ENCODE results near the gene PPP2R1B.

The PPP2R1B gene

GRCh38 chr11:111691741-111692140, 74.4 kb downstream of the PPP2R1B start:
- peaks cover 32% of the 10 kb centered on the region for H3K4me1 Mint-ChIP-seq
- peak overlapping the region; percentile 84 to 93 (median 92) for H3K27ac Mint-ChIP-seq
- no peak for TF ChIP-seq CTCF (IDR thresholded peaks at IDR 0.05; ENCODE audit: unreplicated experiment in 3 of 3)
- H3K9me3 Mint-ChIP-seq, result no peaks in the 10 kb centered on the region
- no peak overlapping the region for H3K4me3 Mint-ChIP-seq
- peaks cover 31% of the 10 kb centered on the region for H3K36me3 Mint-ChIP-seq (ENCODE audit: low read depth)
- H3K27me3 Mint-ChIP-seq (ENCODE audit: low read depth), result no peaks in the 10 kb centered on the region

- Mint-ChIP-seq H3K4me3 (no peak overlapping the region), H3K27ac (peak overlapping the region; percentile 84 to 93 (median 92)), H3K9me3 (no peaks in the 10 kb centered on the region), H3K36me3 (ENCODE audit: low read depth) (peaks cover 33% of the 10 kb centered on the region), H3K4me1 (peaks cover 27% of the 10 kb centered on the region), H3K27me3 (ENCODE audit: low read depth) (no peaks in the 10 kb centered on the region)
- no peak for TF ChIP-seq CTCF (IDR thresholded peaks at IDR 0.05; ENCODE audit: unreplicated experiment in 3 of 3)
These were observed 75.0 kb downstream of the PPP2R1B start for GRCh38 chr11:111691176-111691575.

- Mint-ChIP-seq H3K27ac (peak overlapping the region; percentile 92 to 96 (median 94)), H3K4me1 (peaks cover 6% of the 10 kb centered on the region), H3K9me3 (no peaks in the 10 kb centered on the region), H3K27me3 (ENCODE audit: low read depth) (no peaks in the 10 kb centered on the region), H3K4me3 (peak overlapping the region in 1 of 3 experiments; percentile 1), H3K36me3 (ENCODE audit: low read depth) (peaks cover 37% of the 10 kb centered on the region)
- TF ChIP-seq CTCF (IDR thresholded peaks at IDR 0.05; ENCODE audit: unreplicated experiment in 3 of 3), result no peak
These were observed 78.2 kb downstream of the PPP2R1B start for GRCh38 chr11:111688013-111688412.

- no peak overlapping the region for H3K4me3 Mint-ChIP-seq
- H3K27ac Mint-ChIP-seq, result no peak overlapping the region
- H3K4me1 Mint-ChIP-seq, result no peaks in the 10 kb centered on the region
- TF ChIP-seq CTCF (IDR thresholded peaks at IDR 0.05; ENCODE audit: unreplicated experiment in 3 of 3), result no peak
- H3K9me3 Mint-ChIP-seq, result no peaks in the 10 kb centered on the region
- peaks cover 23% of the 10 kb centered on the region for H3K36me3 Mint-ChIP-seq (ENCODE audit: low read depth)
- H3K27me3 Mint-ChIP-seq (ENCODE audit: low read depth), result no peaks in the 10 kb centered on the region
These were observed 81.9 kb downstream of the PPP2R1B start for GRCh38 chr11:111684251-111684650.

- no peaks in the 10 kb centered on the region for H3K27me3 Mint-ChIP-seq (ENCODE audit: low read depth)
- no peaks in the 10 kb centered on the region for H3K4me1 Mint-ChIP-seq
- peaks cover 19% of the 10 kb centered on the region for H3K36me3 Mint-ChIP-seq (ENCODE audit: low read depth)
- no peak overlapping the region for H3K4me3 Mint-ChIP-seq
- H3K27ac Mint-ChIP-seq, result no peak overlapping the region
- no peak for TF ChIP-seq CTCF (IDR thresholded peaks at IDR 0.05; ENCODE audit: unreplicated experiment in 3 of 3)
- no peaks in the 10 kb centered on the region for H3K9me3 Mint-ChIP-seq
These were observed 82.4 kb downstream of the PPP2R1B start for GRCh38 chr11:111683806-111684205.

GRCh38 chr11:111680486-111681175, 85.6 kb downstream of the PPP2R1B start:
- Mint-ChIP-seq H3K9me3 (no peaks in the 10 kb centered on the region), H3K4me1 (peaks cover 5% of the 10 kb centered on the region), H3K27ac (no peak overlapping the region), H3K4me3 (no peak overlapping the region), H3K27me3 (ENCODE audit: low read depth) (no peaks in the 10 kb centered on the region), H3K36me3 (ENCODE audit: low read depth) (peaks cover 18% of the 10 kb centered on the region)
- TF ChIP-seq CTCF (IDR thresholded peaks at IDR 0.05; ENCODE audit: unreplicated experiment in 3 of 3), result no peak

Data from nephron (organoid).